ENCODE results near the gene MYD88. TPM values are rescaled to one million over a fixed set of nuclear protein-coding genes. Genes with fewer than 3 reads are reported as not detected.

Gene MYD88
- total and polyA plus RNA-seq, 9 of the 15 experiments (the other 6 are each of a cell fraction or from before 2014, with no cell fraction given): 3.2 to 47.3 (median 27.6) TPM

GRCh38 chr3:38152609-38153008 is 14.1 kb downstream of the MYD88 start:
- H3K4me3 ChIP-seq: no peak overlapping the region
- no peak overlapping the region for H2AFZ ChIP-seq (ENCODE audit: low read depth, low read length)
- no peak for DNase-seq (ENCODE audit: extremely low read depth in 1 of 4, low spot score in 3 of 4)
- H3K9me3 ChIP-seq (replicated peaks; ENCODE audit: control insufficient read depth, insufficient read depth, low read depth, low read length): no peaks in the 10 kb centered on the region
- H4K20me1 ChIP-seq (replicated peaks; ENCODE audit: control insufficient read depth, insufficient read depth, low read length): no peaks in the 10 kb centered on the region
- H3K4me2 ChIP-seq (ENCODE audit: insufficient read depth, low read length): no peak overlapping the region
- ChIA-PET CTCF (ENCODE audit: low intra/inter-chr PET ratio) (no interaction called here), POLR2A (interaction anchor here (0.6 to 4.3 kb wide), 4 partner anchors 11 to 70 kb away, joined by 3 to 29 read pairs (median 8); partner anchors contain the start of genes ACAA1 and OXSR1)
- H3K4me1 ChIP-seq (replicated peaks in 1 of 2; ENCODE audit: control insufficient read depth in 2 of 2, insufficient read depth in 2 of 2, low read length in 2 of 2): peaks cover 9 to 32% of the 10 kb centered on the region in 2 experiments
- no peaks in the 10 kb centered on the region for H3K9me1 ChIP-seq (ENCODE audit: control insufficient read depth, insufficient read depth, low read length)
- FAIRE-seq: no peak
- H3K79me2 ChIP-seq (ENCODE audit: control insufficient read depth, insufficient read depth, low read length): no peaks in the 10 kb centered on the region
- BruUV-seq (replicated peaks): no TSS peak
- intact Hi-C loops (cut with micrococcal nuclease): no loop called here
- 39% methylated on average over 2 of the region's 2 CpGs for whole genome bisulfite sequencing (ENCODE audit: insufficient coverage, low coverage, missing lambda C conversion rate)
- in situ Hi-C loops (cut with MboI): no loop called here
- ATAC-seq: no peak
- no peaks in the 10 kb centered on the region for H3K36me3 ChIP-seq (ENCODE audit: control insufficient read depth, insufficient read depth, low read length)
- H3K27ac ChIP-seq (ENCODE audit: extremely low read depth, low read depth, low read length): no peak overlapping the region
- H3K27me3 ChIP-seq (ENCODE audit: control insufficient read depth in 2 of 2, insufficient read depth in 2 of 2, low read length in 2 of 2): no peaks in the 10 kb centered on the region
- no peak overlapping the region for H3K9ac ChIP-seq (ENCODE audit: insufficient read depth in 1 of 2, low read depth in 2 of 2, low read length in 2 of 2)
- TF ChIP-seq CTCF (IDR thresholded peaks at IDR 0.05 in 2 of 3, conservative IDR thresholded peaks at IDR 0.05 in 1 of 3; ENCODE audit: insufficient read depth in 2 of 3, low read depth in 1 of 3, low read length in 3 of 3) (no peak), NONO (IDR thresholded peaks at IDR 0.05; ENCODE audit: low read depth in 2 of 2, low read length in 1 of 2) (no peak), CHAMP1 (IDR thresholded peaks at IDR 0.05) (no peak), ELF2 (CRISPR knock-in tag; IDR thresholded peaks at IDR 0.05) (no peak), OTX1 (CRISPR knock-in tag; IDR thresholded peaks at IDR 0.05) (no peak)
- TF ChIP-seq, protein P1, sequence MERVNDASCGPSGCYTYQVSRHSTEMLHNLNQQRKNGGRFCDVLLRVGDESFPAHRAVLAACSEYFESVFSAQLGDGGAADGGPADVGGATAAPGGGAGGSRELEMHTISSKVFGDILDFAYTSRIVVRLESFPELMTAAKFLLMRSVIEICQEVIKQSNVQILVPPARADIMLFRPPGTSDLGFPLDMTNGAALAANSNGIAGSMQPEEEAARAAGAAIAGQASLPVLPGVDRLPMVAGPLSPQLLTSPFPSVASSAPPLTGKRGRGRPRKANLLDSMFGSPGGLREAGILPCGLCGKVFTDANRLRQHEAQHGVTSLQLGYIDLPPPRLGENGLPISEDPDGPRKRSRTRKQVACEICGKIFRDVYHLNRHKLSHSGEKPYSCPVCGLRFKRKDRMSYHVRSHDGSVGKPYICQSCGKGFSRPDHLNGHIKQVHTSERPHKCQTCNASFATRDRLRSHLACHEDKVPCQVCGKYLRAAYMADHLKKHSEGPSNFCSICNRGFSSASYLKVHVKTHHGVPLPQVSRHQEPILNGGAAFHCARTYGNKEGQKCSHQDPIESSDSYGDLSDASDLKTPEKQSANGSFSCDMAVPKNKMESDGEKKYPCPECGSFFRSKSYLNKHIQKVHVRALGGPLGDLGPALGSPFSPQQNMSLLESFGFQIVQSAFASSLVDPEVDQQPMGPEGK (CRISPR knock-in tag; IDR thresholded peaks at IDR 0.05; ENCODE audit: borderline replicate concordance): no peak
- TF ChIP-seq, protein P2, sequence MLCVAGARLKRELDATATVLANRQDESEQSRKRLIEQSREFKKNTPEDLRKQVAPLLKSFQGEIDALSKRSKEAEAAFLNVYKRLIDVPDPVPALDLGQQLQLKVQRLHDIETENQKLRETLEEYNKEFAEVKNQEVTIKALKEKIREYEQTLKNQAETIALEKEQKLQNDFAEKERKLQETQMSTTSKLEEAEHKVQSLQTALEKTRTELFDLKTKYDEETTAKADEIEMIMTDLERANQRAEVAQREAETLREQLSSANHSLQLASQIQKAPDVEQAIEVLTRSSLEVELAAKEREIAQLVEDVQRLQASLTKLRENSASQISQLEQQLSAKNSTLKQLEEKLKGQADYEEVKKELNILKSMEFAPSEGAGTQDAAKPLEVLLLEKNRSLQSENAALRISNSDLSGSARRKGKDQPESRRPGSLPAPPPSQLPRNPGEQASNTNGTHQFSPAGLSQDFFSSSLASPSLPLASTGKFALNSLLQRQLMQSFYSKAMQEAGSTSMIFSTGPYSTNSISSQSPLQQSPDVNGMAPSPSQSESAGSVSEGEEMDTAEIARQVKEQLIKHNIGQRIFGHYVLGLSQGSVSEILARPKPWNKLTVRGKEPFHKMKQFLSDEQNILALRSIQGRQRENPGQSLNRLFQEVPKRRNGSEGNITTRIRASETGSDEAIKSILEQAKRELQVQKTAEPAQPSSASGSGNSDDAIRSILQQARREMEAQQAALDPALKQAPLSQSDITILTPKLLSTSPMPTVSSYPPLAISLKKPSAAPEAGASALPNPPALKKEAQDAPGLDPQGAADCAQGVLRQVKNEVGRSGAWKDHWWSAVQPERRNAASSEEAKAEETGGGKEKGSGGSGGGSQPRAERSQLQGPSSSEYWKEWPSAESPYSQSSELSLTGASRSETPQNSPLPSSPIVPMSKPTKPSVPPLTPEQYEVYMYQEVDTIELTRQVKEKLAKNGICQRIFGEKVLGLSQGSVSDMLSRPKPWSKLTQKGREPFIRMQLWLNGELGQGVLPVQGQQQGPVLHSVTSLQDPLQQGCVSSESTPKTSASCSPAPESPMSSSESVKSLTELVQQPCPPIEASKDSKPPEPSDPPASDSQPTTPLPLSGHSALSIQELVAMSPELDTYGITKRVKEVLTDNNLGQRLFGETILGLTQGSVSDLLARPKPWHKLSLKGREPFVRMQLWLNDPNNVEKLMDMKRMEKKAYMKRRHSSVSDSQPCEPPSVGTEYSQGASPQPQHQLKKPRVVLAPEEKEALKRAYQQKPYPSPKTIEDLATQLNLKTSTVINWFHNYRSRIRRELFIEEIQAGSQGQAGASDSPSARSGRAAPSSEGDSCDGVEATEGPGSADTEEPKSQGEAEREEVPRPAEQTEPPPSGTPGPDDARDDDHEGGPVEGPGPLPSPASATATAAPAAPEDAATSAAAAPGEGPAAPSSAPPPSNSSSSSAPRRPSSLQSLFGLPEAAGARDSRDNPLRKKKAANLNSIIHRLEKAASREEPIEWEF (CRISPR knock-in tag; IDR thresholded peaks at IDR 0.05): no peak
- TF ChIP-seq, protein P3, sequence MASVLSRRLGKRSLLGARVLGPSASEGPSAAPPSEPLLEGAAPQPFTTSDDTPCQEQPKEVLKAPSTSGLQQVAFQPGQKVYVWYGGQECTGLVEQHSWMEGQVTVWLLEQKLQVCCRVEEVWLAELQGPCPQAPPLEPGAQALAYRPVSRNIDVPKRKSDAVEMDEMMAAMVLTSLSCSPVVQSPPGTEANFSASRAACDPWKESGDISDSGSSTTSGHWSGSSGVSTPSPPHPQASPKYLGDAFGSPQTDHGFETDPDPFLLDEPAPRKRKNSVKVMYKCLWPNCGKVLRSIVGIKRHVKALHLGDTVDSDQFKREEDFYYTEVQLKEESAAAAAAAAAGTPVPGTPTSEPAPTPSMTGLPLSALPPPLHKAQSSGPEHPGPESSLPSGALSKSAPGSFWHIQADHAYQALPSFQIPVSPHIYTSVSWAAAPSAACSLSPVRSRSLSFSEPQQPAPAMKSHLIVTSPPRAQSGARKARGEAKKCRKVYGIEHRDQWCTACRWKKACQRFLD (CRISPR knock-in tag; IDR thresholded peaks at IDR 0.05): no peak
